Epithelial cell of esophagus (primary cell): ENCODE results near the gene OSBPL2.

ENCODE experiments used
- DNase-seq: peaks from one replicate; pipeline ENCODE4 v3.0.0; 2010; ENCODE audit warnings: low read depth
- H3K4me3 ChIP-seq: 2 replicates; pipeline ENCODE4 v1.5.1; 2011; ENCODE audit warnings: mild to moderate bottlenecking, low read length, control low read depth
- CTCF ChIP-seq: IDR thresholded peaks from 2 replicates; pipeline ENCODE4 v1.5.1; 2011; ENCODE audit warnings: low read depth, mild to moderate bottlenecking, low read length, control low read depth, inconsistent platforms; ENCODE audit not compliant: insufficient read depth; ENCODE audit errors: missing control alignments

OSBPL2 gene

DNA sequence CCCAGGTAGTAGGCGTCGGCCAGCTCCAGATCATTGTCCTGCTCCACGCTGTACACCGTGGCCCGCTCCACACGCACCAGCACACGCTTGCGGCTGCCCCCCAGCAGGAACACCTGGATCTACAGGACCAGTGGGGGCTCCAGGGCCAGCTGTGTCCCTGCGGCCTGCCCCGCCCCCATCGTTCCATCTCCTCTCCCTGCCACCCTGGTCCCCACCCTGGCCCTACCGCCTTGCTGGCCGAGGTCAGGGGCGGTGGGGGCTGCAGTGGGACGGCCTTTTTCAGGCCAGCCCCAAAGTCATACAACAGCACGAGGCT, 74.3 kb downstream of the OSBPL2 start:
- no peak for TF ChIP-seq CTCF
- DNase-seq = no peak
- H3K4me3 ChIP-seq = no peak overlapping the region

DNA sequence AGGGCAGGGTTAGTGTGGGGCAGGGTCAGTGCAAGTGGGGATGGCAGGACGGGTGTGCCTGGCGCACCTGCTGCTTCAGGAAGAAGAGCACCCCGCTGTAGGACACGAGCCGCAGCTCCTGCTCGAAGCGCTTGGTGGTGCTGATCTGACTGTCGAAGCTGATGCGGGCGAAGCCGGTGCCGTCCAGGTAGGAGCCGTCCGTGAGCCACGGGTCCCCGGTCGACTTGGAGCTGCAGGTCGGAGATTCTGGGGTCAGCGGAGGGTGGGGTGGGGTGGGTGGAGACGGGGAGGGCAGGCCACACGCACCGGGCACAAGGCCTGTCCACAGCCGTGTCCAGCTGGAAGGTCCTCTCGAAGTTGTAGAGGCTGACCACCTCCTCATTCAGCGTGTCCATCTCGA, 74.7 kb downstream of the OSBPL2 start:
- H3K4me3 ChIP-seq = no peak overlapping the region
- no peak for TF ChIP-seq CTCF
- no peak for DNase-seq

- H3K4me3 ChIP-seq = no peak overlapping the region
- no peak for TF ChIP-seq CTCF
- DNase-seq = no peak
These were observed 75.4 kb downstream of the OSBPL2 start for GRCh38 chr20:62313460-62314338.

DNA sequence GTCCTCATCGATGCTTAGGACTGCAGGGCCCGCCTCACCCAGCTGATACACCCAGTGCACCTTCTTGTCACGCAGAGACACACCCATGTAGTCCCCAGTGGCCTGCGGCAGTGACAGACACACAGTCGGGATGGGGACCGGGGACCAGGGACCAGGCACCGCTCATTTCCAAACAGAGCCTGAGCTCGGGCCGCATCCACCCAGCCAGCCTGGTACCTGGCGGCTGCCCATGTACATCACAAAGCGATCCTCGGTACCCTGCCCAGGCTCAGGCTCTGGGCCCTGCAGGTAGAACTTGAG, 76.0 kb downstream of the OSBPL2 start:
- TF ChIP-seq CTCF = no peak
- no peak overlapping the region for H3K4me3 ChIP-seq
- DNase-seq = no peak

GRCh38 chr20:62314711-62315302, 76.5 kb downstream of the OSBPL2 start:
- no peak for TF ChIP-seq CTCF
- DNase-seq = no peak
- no peak overlapping the region for H3K4me3 ChIP-seq

GRCh38 chr20:62315773-62316172, 77.5 kb downstream of the OSBPL2 start:
- no peak for DNase-seq
- TF ChIP-seq CTCF = no peak
- H3K4me3 ChIP-seq = no peak overlapping the region
